HS-5 (cell line): Measurements from ENCODE around the gene MYO3B.
"Not testable (repeated sequence)": the region's sequence is repeated elsewhere in the genome, so short reads cannot be mapped to it uniquely, and the experiment has no call there.

Source experiments
- DNase-seq: peaks from one replicate; pipeline ENCODE4 v3.0.0-alpha.2; 2012; ENCODE audit warnings: low read depth

Gene MYO3B

DNA sequence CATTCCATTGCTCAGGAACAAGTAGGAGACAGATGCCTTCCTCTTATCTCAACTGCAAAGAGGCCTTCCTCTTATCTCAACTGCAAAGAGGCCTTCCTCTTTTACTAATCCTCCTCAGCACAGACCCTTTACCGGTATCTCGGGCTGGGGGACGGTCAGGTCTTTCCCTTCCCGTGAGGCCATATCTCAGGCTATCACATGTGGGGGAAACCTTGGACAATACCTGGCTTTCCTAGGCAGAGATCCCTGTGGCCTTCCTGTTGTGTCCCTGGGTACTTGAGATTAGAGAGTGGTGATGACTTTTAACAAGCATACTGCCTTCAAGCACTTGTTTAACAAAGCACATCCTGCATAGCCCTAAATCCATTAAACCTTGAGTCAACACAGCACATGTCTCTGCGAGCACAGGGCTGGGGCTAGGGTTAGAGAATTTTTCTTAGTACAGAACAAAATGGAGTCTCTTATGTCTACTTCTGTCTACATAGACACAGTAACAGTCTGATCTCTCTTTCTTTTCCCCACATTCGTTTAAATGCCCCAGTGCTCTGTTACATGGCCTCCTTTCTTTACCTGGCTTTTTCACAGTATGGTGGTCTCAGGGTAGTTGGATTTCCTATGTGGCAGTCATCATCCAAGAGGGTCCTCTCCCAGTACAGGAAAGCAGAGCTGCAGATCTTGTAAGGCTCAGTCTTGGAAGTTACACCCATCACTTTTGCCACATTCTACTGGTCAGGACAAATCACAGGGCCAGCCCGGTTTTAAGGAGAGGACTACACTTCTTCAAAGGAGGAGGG is 86.0 kb downstream of the MYO3B start:
- not testable (repeated sequence) for DNase-seq

DNA sequence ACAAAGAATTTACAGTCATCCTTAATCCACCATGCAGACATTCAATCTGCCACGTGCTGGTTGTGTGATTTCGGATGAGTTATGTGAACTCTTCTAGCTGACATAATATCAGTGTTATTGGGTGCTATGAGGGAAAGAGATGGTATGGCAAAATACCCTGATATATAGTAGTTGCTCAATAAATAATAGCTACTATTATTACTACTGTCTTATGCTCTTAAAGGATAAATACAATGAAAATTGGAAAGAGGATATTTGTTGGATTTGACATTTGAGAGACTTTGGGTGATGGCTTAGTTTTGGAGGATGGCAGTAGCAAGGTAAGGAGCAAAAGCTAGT is 86.5 kb downstream of the MYO3B start:
- DNase-seq = no peak

DNA sequence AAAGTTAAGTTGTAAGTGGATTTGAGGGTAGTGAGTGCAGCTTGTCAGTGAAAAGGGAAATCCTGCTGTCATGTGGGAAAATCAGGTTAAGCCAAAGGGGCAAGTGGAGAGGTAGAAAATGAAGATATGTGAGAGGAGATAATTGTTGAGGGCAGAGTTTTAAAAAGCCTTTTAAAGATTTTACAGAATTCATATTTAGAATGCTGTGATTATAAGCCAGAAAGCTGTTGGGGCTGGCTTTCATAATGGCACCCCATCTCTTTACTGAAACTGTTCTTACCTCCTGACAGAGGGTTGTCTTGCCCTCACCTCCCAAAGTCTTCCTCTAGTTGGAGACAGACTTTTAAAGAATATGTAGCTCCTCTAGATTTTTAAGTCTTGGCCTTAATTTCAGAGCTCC is 86.9 kb downstream of the MYO3B start:
- DNase-seq = no peak

DNA sequence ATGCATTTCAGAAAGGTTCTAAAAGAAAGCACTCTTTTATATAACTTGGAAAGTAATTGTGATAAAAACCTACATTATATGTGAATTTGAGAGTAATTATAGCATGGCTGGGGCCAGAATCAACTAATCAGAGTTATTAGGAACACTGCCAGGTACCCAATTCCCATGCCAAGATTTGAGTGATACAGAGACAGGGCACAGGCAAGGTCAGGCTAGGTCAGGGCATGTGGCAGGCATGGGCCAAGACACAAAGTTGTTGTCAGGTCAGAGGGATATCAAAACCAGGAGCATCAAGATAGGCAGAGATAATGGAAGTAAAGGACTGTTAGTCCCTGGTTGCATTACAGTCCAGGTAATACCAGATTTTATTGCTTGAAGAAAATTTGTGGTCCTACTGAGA is 87.4 kb downstream of the MYO3B start:
- no peak for DNase-seq

DNA sequence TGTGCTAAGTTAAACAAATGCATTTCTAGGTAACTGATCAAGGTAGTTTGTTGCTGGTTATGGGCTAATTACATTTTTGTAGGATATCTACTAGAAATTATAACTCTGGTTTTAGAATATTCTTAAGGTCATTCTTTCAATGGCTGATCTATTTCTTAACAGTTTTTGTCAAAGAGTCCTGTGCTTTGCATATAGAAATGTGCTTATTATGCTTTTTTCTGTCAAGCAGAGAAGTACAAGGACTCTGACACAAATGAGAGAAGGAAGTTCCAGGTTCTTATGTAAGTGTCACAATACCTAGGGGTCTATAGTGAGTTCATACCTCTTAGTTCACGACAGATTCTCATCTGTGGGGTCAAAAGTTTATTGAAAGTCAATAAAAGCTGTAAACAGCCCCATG is 88.4 kb downstream of the MYO3B start:
- DNase-seq = no peak

DNA sequence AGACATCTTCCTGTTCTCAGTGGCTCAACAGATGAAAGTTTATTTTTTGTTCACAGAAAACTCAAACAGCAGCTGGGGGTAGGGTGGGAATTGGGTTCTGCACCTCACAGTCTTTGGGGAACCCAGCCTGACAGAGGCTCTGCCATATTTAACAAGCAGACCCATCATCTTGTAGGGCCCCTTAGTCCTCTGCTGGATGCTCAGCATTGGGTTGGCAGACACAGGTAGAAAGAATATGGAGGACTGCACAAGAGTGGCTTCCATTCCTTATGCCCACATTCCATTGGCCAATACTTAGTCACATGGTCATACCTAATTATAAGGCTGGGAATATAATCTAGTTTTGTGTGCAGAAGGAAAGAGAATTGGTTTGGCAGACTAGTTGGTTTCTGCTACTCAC is 89.1 kb downstream of the MYO3B start:
- no peak for DNase-seq

DNA sequence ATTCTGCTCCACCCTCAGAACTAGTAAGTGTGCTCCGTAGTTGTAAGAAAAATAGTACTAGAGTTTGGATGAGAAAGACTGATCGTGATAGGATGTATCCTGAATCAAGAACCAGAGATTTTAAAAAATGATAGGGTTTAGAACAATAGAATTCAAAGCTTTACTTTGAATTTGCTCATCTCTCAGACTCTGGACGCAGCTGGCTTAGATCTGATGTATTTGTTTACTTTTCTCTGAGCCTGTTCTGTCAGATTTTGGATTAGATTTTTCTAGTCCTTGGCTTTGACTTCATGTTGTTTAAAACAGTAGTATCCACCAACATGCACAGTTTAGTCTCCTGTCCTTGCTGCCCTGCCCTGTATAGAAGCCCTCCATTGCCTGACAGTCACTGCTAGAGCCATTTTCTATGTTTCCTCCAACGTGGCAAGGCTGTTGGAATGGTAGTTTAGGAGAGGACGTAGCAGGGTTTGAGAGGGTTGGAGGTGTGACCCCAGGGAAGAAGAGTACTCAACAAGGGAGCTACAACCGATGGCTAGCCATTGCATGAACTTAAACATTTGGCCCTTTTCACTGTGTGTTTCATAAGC is 92.4 kb downstream of the MYO3B start:
- no peak for DNase-seq

DNA sequence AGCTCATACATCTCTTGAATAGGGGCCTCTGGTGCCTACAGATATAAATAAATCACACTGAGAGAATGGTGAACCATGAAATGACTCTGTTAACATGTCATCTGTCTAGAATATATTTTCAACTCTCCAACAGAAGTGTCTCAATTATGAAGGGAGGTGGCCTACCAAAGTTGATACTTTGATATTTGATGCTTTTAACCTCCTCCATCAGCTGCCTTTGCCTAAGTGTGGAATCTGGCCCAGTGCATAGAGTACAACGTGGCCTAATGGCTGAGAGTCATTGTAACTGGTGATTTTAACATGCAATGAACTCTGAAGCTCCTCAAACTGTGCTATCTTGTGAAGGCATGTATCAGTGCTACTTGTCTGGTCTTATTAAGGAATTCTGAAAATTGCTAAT is 93.4 kb downstream of the MYO3B start:
- no peak for DNase-seq

DNA sequence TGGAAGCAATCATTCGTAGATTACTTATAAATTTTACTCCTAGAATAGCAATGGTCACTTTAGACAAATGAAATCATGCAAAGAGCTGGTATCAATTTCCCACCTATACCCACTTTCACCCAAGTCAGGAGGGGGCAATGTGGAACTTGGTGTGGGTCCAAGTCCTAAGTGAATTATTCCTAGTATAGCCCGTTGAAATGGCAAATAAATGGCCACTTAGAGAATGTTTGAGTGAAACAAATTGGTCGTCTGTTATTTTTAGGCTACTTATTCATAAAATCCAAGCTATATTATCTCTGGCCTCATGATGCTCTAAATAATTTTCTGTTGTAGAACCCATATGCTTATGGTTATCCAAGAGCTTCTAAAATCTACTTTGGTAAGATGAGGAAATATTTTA is 98.1 kb downstream of the MYO3B start:
- DNase-seq = no peak

DNA sequence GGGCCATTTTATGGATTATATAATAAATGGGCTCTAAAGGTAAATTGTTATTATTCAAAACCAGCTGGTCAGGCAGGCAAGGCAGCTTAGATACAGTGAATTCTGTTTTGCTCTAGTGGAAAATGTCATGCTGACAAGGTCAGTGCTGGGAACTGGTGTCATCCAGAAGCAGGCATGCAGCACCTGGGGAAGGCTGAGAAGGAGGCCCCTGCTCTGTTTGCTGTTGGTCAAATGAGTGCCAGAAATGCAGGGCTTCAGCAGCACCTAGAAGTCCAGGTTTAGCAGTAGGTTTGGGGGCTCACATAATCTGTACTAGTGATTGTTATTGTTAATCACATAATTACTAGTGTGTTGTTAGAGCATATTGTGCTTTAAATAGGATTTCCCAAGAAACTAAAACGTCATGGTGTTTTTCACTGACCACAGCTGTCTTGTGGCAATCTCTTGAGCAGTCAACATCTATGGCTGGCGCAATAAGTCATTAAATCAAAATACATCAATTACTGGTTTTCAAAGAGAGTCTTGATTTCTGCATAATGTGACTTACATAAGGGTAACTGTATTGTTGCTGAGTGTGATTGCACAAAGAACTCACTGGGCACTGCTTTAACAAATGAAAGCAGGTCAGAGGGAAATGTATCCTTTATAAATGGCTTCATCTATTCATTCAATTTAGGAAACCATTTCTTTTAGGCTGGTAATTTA is 99.1 kb downstream of the MYO3B start:
- DNase-seq = no peak

DNA sequence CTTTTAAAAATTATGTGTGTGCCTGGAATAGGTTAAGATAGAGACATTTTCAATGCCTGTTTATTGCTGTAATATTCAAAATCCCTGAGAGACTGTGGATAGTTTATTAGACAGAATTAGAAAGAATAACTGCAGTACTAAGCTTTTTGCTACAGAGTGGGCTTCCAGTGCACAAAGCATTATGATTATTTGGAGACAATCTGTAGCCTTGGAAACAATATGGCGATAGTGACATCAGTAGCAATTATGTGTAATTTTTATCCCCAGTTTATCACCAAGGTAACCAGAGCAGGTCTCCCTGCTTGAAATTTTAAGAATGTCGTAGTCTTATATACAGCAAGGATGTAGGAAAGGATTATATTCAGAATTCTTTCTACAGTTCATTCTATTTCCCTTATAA is 100.0 kb downstream of the MYO3B start:
- no peak for DNase-seq

DNA sequence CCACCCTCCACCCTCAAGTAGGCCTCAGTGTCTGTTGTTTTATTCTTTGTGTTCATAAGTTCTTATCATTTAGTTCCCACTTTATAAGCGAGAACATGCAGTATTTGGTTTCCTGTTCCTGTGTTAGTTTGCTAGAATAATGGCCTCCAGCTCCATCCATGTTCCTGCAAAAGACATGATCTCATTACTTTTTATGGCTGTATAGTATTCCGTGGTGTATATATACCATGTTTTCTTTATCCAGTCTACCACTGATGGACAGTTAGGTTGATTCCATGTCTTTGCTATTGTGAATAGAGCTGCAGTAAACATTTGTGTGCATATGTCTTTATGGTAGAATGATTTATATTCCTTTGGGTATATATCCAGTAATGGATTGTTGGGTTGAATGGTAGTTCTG is 101.7 kb downstream of the MYO3B start:
- DNase-seq = not testable (repeated sequence)

DNA sequence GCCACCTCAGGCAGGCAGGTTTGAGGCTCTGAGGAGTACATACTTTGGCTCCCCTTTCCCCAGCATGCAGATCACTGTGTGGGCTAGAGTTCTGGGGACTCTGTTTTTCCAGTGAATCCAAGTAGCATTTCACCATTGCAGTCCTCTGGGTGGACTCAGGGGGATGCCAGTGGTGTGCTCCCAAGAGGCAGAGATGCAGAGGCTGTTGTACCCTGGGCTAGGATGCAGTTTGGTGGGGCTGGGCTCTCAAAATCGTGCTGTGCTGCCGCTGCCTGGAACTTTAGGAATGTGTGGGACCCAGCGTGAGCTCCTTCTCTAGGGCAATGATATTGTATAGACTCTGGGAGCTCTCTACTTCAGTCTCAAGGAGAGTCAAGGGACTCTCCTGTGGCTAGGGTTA is 104.9 kb downstream of the MYO3B start:
- DNase-seq = no peak

DNA sequence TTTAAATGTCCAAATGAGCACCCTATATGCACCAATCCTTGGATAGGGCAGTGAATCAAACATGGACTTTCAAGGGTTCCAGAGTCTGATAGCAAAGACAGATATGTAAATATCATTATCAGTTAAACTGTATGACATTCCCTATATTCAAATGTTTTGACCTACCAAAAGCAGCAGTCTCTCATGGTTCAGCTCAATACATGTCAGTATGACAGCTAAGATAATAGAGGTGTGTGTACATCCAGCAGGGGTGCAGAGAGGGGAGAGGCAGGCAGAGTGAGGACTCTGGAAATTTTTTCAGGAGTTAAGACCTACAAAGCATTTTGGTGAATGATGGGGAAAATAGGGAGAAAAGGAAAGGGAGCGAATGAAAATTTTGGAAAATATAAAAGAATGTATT is 106.3 kb downstream of the MYO3B start:
- DNase-seq = no peak

DNA sequence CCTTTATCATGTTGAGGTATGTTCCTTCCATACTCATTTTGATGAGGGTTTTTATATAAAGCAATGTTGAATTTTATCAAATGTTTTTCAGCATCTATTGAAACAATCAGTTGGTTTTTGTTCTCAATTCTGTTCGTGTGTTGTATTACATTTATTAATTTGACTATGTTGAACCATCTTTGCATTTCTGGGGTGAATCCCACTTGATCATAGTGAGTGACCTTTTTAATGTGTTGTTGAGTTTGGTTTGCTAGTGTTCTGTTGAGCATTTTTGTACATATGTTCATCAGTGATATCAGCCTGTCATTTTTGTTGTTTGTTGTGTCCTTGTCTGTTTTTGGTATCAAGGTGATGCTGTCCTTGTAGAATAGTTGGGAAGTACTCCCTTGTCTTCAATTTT is 110.9 kb downstream of the MYO3B start:
- no peak for DNase-seq

DNA sequence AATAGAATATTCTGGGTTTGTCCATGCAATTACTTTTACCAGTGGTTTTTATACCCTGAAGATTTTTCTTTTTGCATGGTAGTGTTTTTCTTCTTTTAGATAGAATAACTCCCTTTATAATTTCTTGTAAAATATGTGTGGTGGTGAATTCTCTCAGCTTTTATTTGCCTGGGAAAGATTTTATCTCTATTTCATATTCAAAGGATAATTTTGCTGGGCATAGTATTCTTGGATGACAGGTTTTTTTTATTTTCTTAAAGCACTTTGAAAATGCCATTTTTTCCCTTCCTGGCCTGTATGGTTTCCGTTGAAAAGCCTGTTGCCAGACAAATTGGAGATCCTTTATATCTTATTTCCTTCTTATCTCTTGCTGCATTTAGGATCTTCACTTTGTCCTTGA is 113.5 kb downstream of the MYO3B start:
- DNase-seq = no peak

DNA sequence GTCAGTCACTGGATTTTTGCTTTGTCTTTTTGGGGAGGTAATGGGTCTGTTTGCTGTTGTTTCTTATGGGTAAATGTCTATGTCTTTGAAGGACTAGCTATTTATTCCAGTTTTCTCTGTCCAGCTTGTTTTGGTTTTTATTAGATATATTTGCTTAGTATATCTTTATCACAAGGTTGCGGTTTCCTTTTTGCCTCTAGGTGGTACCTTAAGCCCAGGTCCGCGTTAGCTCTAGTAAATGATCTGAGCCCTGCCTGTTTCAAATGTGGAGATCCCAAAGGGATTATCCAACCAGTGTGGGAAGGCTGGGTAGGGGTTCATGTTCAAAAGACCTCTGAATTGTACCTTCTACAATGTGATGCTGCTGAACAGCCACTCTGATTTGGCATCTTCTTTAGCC is 114.5 kb downstream of the MYO3B start:
- DNase-seq = no peak

DNA sequence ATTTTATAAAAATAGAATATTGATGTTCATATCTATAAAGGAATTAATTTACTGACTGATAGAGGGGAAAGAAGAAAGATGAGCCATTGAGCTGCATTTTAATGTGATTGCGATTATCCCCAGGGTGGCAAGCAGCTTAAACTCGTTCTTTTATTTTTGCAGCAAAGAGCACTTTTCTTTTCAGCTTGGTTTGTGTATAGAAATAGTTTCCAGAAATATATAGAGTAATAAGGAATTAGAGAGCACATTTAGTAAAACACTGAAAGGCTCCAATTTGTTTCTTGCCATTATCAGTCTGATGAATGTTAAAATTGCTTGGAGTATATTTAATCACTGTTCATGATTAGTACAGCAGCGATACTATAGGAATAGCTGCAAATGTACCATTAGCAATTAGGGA is 119.5 kb downstream of the MYO3B start:
- DNase-seq = no peak

DNA sequence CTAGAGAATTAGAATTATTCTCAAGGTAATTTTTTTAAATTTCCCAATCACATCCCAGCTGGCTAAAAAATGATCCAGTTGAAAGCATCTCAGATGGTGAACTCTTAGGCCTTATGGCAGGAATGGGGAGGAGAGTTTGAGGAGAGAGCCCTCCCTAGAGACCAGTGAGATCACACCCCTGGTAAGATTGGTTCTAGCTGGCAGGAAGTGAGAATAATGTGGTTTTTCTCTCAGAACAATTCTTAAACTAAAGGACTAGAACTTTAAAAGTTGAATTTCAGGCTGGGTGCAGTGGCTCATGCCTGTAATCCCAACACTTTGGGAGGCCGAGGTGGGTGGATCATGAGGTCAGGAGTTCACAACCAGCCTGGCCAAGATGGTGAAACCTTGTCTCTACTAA is 120.2 kb downstream of the MYO3B start:
- DNase-seq = no peak

DNA sequence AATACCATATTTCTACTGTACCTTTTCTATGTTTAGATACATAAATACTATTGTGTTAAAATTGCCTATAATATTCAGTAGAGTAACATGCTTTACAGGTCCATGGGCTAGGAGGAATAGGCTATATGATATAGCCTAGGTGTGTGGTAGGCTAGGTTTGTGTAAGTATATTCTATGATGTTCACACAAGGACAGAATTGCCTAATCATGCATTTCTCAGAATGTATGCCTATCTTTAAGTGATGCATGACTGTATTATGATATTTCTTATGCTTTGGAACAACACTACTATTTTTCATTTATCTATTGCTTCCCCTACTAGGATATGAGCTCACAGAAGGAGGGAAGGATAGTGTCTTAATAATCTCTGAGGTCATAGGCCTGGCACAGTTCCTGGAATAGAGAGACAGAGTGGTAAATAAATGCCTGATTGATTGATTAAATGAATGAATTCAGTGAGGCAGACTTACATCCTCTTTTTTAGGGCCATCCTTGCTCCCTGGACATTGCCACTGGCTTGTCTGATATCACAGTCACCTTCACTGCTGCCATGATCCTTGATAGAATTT is 121.0 kb downstream of the MYO3B start:
- no peak for DNase-seq

DNA sequence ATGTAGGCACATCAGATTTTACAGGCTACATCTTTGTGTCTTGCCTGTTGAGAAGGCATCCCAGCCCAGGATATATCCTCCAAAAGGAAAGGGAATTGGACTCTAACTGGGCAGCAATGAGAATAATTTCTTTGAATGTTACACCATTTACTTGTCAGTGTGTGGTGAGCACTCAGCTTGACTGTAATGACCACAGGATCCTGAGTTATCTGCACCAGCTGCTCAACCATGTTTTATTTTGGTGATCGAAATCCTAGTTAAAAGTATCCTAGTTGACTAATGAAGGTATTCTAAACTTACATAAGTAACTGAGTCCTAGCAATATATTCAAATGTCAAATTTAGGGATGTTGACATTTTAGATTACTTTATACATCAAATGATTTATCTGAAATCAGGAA is 123.0 kb downstream of the MYO3B start:
- no peak for DNase-seq

DNA sequence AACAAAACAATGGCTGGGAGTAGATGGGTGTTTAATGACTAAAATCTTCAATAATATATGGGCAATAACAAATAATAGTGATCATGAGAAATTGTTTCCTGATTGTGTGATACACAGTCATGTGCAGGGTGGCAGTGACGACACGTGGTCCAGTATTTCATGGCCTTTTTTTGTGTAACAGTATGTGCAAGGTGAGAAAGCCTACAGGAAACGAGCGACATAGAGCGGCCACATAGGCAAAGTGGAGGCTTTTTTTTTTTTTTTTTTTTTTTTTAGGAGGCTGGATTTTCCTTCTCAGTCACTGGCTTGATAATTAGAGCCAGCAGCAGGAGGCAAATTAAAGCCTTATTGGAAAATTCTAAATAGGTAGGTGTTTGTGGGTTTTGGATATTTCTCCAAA is 123.7 kb downstream of the MYO3B start:
- DNase-seq = no peak

DNA sequence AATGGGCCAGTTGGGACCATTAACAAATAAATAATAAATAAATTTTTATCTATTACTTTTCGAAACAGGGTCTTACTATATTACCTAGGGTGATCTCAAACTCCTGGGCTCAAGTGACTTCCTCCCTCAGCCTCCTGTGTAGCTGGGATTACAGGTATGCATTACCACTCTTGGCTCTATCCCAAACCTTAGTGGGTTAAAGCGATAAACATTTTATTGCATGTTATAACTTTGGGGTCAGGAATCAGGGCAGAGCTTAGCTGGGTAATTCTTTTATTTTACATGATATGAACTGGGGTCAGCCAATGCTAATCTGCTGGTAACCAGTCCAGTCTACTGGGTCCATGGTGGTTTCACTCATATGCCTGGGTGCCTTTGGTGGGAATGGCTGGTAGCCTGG is 127.8 kb downstream of the MYO3B start:
- DNase-seq = no peak
